IMR-90 (cell line): ENCODE measurements around the gene ZBTB26. TPM values are rescaled to one million over a fixed set of nuclear protein-coding genes. Genes with fewer than 3 reads are reported as not detected.

Source experiments
- ATAC-seq: fragments of 200-7000 bp; cut with Tn5 transposase; 2 replicates; pipeline ENCODE4 v1.9.1; 2020; ENCODE audit warnings: low read depth, mild to moderate bottlenecking, moderate library complexity
- BruUV-seq: library from RNA; stranded (reverse); fragments of 400-500 nt; replicated peaks from 2 replicates; lab custom pipeline; 2021; lab: Mats Ljungman, UMichigan
- CTCF ChIA-PET: fragments of 300-600 bp; formaldehyde crosslinking; extraction: SDS; loops from one replicate; lab custom pipeline; 2021; ENCODE audit warnings: antibody characterized with exemption; lab: Yijun Ruan, JAX
- POLR2A ChIA-PET: fragments of 300-600 bp; sonication (Branson Sonifier 250); formaldehyde crosslinking; loops from one replicate; lab custom pipeline; 2022; ENCODE audit warnings: antibody characterized with exemption; ENCODE audit not compliant: unreplicated experiment; lab: Charles Lee
- DNase-seq: peaks from one replicate; pipeline ENCODE4 v3.0.0; 2013
- H2AFZ ChIP-seq: replicated peaks from 2 replicates; pipeline ENCODE3; 2013; ENCODE audit warnings: low read length, mild to moderate bottlenecking; ENCODE audit not compliant: poor library complexity
- H2AK5ac ChIP-seq: 2 replicates; pipeline ENCODE4 v1.6.1; 2013; ENCODE audit warnings: low read depth, low read length, inconsistent platforms
- H2AK9ac ChIP-seq: replicated peaks from 2 replicates; pipeline ENCODE3; 2013; ENCODE audit warnings: mild to moderate bottlenecking, low read depth, low read length, moderate library complexity; ENCODE audit not compliant: poor library complexity
- H2BK120ac ChIP-seq: 2 replicates; pipeline ENCODE4 v1.6.1; 2013; ENCODE audit warnings: low read depth, low read length, inconsistent platforms
- H2BK15ac ChIP-seq: 3 replicates; pipeline ENCODE4 v1.6.1; 2013; ENCODE audit warnings: low read depth, low read length, inconsistent platforms
- H2BK20ac ChIP-seq: 2 replicates; pipeline ENCODE4 v1.6.1; 2013; ENCODE audit warnings: low read depth, mild to moderate bottlenecking, inconsistent platforms, low read length, moderate library complexity
- H2BK5ac ChIP-seq: 2 replicates; pipeline ENCODE4 v1.6.1; 2013; ENCODE audit warnings: mild to moderate bottlenecking, low read depth, low read length, inconsistent platforms; ENCODE audit not compliant: poor library complexity, severe bottlenecking
- H3K14ac ChIP-seq: replicated peaks from 2 replicates; pipeline ENCODE4 v1.6.1; 2013; ENCODE audit warnings: low read depth, low read length, inconsistent platforms
- H3K18ac ChIP-seq: 2 replicates; pipeline ENCODE4 v1.6.1; 2013; ENCODE audit warnings: low read depth, low read length, control low read depth
- H3K23ac ChIP-seq: 2 replicates; pipeline ENCODE4 v1.6.1; 2013; ENCODE audit warnings: low read depth, low read length, inconsistent platforms
- H3K27ac ChIP-seq: 2 replicates; pipeline ENCODE4 v1.5.1; 2013; ENCODE audit warnings: mild to moderate bottlenecking, control low read depth, low read length; ENCODE audit not compliant: insufficient read depth
- H3K27me3 ChIP-seq: 2 replicates; pipeline ENCODE4 v1.6.1; 2013; ENCODE audit warnings: low read length; ENCODE audit not compliant: control insufficient read depth, insufficient read depth
- H3K36me3 ChIP-seq: 2 replicates; pipeline ENCODE4 v1.6.1; 2013; ENCODE audit warnings: low read length, mixed read lengths; ENCODE audit not compliant: control insufficient read depth, insufficient read depth
- H3K4ac ChIP-seq: 2 replicates; pipeline ENCODE4 v1.6.1; 2013; ENCODE audit warnings: low read depth, low read length, inconsistent platforms
- H3K4me1 ChIP-seq: 2 replicates; pipeline ENCODE4 v1.6.1; 2013; ENCODE audit warnings: low read length, mixed read lengths; ENCODE audit not compliant: control insufficient read depth, insufficient read depth
- H3K4me2 ChIP-seq: 2 replicates; pipeline ENCODE4 v1.6.1; 2013; ENCODE audit warnings: low read depth, mild to moderate bottlenecking, control low read depth, low read length, moderate library complexity
- H3K4me3 ChIP-seq: 2 replicates; pipeline ENCODE4 v1.5.1; 2013; ENCODE audit warnings: low read depth, mild to moderate bottlenecking, control low read depth, low read length, moderate library complexity; ENCODE audit not compliant: insufficient read depth
- H3K56ac ChIP-seq: 2 replicates; pipeline ENCODE4 v1.6.1; 2013; ENCODE audit warnings: low read length, inconsistent platforms; ENCODE audit not compliant: insufficient read depth; ENCODE audit errors: extremely low read depth
- H3K79me1 ChIP-seq, 2 experiments: 2 replicates each; pipeline ENCODE4 v1.6.1; 2013; ENCODE audit warnings: low read length in 2 of 2, inconsistent platforms in 1 of 2, low read depth in 1 of 2
- H3K9ac ChIP-seq: 2 replicates; pipeline ENCODE4 v1.6.1; 2013; ENCODE audit warnings: low read depth, low read length, control low read depth
- H3K9me1 ChIP-seq: 2 replicates; pipeline ENCODE4 v1.6.1; 2013; ENCODE audit warnings: low read length, inconsistent platforms; ENCODE audit not compliant: insufficient read depth
- H3K9me3 ChIP-seq: 2 replicates; pipeline ENCODE4 v1.6.1; 2013; ENCODE audit warnings: low read length; ENCODE audit not compliant: control insufficient read depth, insufficient read depth
- H4K20me1 ChIP-seq: 2 replicates; pipeline ENCODE4 v1.6.1; 2013; ENCODE audit warnings: low read length, inconsistent platforms; ENCODE audit not compliant: insufficient read depth
- H4K5ac ChIP-seq: 2 replicates; pipeline ENCODE4 v1.6.1; 2013; ENCODE audit warnings: mild to moderate bottlenecking, low read depth, low read length, control low read depth
- H4K8ac ChIP-seq, 2 experiments: 2 replicates each; pipeline ENCODE4 v1.6.1; 2013; ENCODE audit warnings: low read depth in 2 of 2, low read length in 2 of 2, control low read depth in 1 of 2, inconsistent platforms in 1 of 2
- H4K91ac ChIP-seq: 2 replicates; pipeline ENCODE4 v1.6.1; 2013; ENCODE audit warnings: low read depth, low read length, inconsistent platforms; ENCODE audit not compliant: insufficient read depth
- BHLHE40 ChIP-seq: fragments of 150-350 bp; IDR thresholded peaks from 2 replicates; pipeline ENCODE4 v1.6.1; 2016; ENCODE audit warnings: mild to moderate bottlenecking, low read depth, low read length
- CEBPB ChIP-seq: IDR thresholded peaks from 2 replicates; pipeline ENCODE4 v1.6.1; 2012; ENCODE audit warnings: low read depth, low read length, improper control_type of control experiment
- CHD1 ChIP-seq: IDR thresholded peaks from 2 replicates; pipeline ENCODE4 v1.6.1; 2012; ENCODE audit warnings: low read depth, low read length, improper control_type of control experiment
- FOS ChIP-seq: fragments of 150-350 bp; IDR thresholded peaks from 2 replicates; pipeline ENCODE4 v1.6.1; 2016; ENCODE audit warnings: low read depth, low read length
- MAFK ChIP-seq: IDR thresholded peaks from 2 replicates; pipeline ENCODE4 v1.6.1; 2012; ENCODE audit warnings: low read depth, low read length, improper control_type of control experiment
- MAZ ChIP-seq: IDR thresholded peaks from 2 replicates; pipeline ENCODE4 v1.6.1; 2012; ENCODE audit warnings: low read depth, mild to moderate bottlenecking, low read length, improper control_type of control experiment, moderate library complexity, borderline replicate concordance
- MXI1 ChIP-seq: IDR thresholded peaks from 2 replicates; pipeline ENCODE4 v1.6.1; 2012; ENCODE audit warnings: low read depth, mild to moderate bottlenecking, low read length, moderate library complexity, borderline replicate concordance
- NFE2L2 ChIP-seq: fragments of 150-350 bp; IDR thresholded peaks from 2 replicates; pipeline ENCODE4 v1.6.1; 2016; ENCODE audit warnings: low read depth, mild to moderate bottlenecking, low read length
- POLR2A ChIP-seq: IDR thresholded peaks from 2 replicates; pipeline ENCODE4 v1.6.1; 2012; ENCODE audit warnings: mild to moderate bottlenecking, low read depth, low read length
- RAD21 ChIP-seq: IDR thresholded peaks from 2 replicates; pipeline ENCODE4 v1.6.1; 2012; ENCODE audit warnings: low read length, improper control_type of control experiment
- RCOR1 ChIP-seq: IDR thresholded peaks from 2 replicates; pipeline ENCODE4 v1.6.1; 2012; ENCODE audit warnings: mild to moderate bottlenecking, low read length, improper control_type of control experiment; ENCODE audit not compliant: insufficient replicate concordance
- RFX5 ChIP-seq: IDR thresholded peaks from 2 replicates; pipeline ENCODE4 v1.8.0; 2012; ENCODE audit warnings: low read depth, mild to moderate bottlenecking, low read length, moderate library complexity
- SMC3 ChIP-seq: fragments of 150-350 bp; IDR thresholded peaks from 2 replicates; pipeline ENCODE4 v1.6.1; 2016; ENCODE audit warnings: low read depth, mild to moderate bottlenecking, antibody characterized with exemption, low read length, moderate library complexity
- WGBS, 2 experiments: methylation state at CpG; one replicate each; pipeline versions ENCODE4 v1.1.5 to v1.1.7; 2013; ENCODE audit warnings: missing lambda C conversion rate in 2 of 2; ENCODE audit not compliant: insufficient read length in 1 of 2; ENCODE audit errors: extremely low coverage in 2 of 2; 5-methylcytosine and 5-hydroxymethylcytosine counted together
- dilution Hi-C: fragments of 300-500 bp; cut with HindIII; formaldehyde crosslinking; loops from one replicate; pipeline ENCODE4 v1.14.3; 2018; ENCODE audit warnings: low sequenced_read_pairs; ENCODE audit not compliant: unreplicated experiment
- in situ Hi-C: fragments of 300-500 bp; cut with MboI; formaldehyde crosslinking; loops from 3 replicates; pipeline ENCODE4 v1.14.3; 2019; ENCODE audit warnings: low sequenced_read_pairs, inconsistent platforms, mixed read lengths
- intact Hi-C: fragments of 100-400 bp; cut with micrococcal nuclease; formaldehyde crosslinking; loops from 2 replicates; pipeline ENCODE4 v1.10.0; 2022
- polyA plus RNA-seq, 3 experiments: library from polyadenylated mRNA; depleted of rRNA; stranded (reverse); fragments of >200 nt; gene quantifications; 2 replicates each; pipeline ENCODE4 v1.2.3, GENCODE V29; 2012; ENCODE audit warnings: low replicate concordance in 1 of 3
- total RNA-seq: library from RNA; depleted of rRNA; stranded (reverse); fragments of >200 nt; gene quantifications from 2 replicates; pipeline ENCODE4 v1.2.3, GENCODE V29; 2012
- TF ChIP-seq, protein P1 (sequence below): fragments of 150-350 bp; IDR thresholded peaks from 2 replicates; pipeline ENCODE4 v1.6.1; 2017; ENCODE audit warnings: mild to moderate bottlenecking, antibody characterized with exemption, low read length, low read depth
- TF ChIP-seq, protein P2 (sequence below): fragments of 150-350 bp; IDR thresholded peaks from 2 replicates; pipeline ENCODE4 v1.6.1; 2016; ENCODE audit warnings: low read depth, mild to moderate bottlenecking, low read length, moderate library complexity, borderline replicate concordance
- TF ChIP-seq, protein P3 (sequence below): conservative IDR thresholded peaks from 2 replicates; pipeline ENCODE4 v1.5.1; 2012; ENCODE audit warnings: mild to moderate bottlenecking, low read depth, low read length, improper control_type of control experiment

The ZBTB26 gene
- total and polyA plus RNA-seq, 2 of the 4 experiments (the other 2 are of a cell fraction): 3.1 to 6.1 TPM

DNA sequence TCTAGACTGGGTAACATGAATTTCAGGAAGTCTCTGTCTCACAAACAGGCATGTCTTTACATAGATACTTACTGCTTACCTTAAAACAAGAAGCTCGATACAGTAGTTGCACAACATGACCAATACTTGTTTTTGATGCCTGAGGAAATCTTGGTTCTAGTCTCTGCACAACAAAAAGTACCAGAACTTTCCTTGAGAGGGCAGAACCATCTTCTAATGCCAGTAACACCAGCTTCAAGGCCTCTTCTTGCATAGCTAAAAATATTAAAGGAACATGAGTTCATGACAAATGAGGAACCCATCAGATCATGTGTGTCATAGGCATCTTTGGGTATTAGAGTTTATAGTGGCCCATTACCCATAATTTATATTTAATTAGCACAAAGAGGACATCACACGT is 48.2 kb downstream of the ZBTB26 start:
- CTCF ChIA-PET: interaction anchor here (1.0 kb wide), 1 partner anchor 21 kb away, joined by 3 read pairs; no protein-coding TSS in a partner anchor
- H2BK120ac ChIP-seq: no peak overlapping the region
- no peak overlapping the region for H3K14ac ChIP-seq
- in situ Hi-C loops: no loop called here
- DNase-seq (no peak), ATAC-seq (no peak)
- no peak overlapping the region for H2BK20ac ChIP-seq
- no peak overlapping the region for H2AFZ ChIP-seq
- WGBS, 2 experiments: no CpG with 5 or more reads among the region's 2 CpGs
- H2BK5ac ChIP-seq: no peak overlapping the region
- H3K4me1 ChIP-seq: no peaks in the 10 kb centered on the region
- no peak overlapping the region for H3K4me2 ChIP-seq
- no peak overlapping the region for H3K56ac ChIP-seq
- no peak overlapping the region for H3K4ac ChIP-seq
- no peak overlapping the region for H3K9ac ChIP-seq
- no peak overlapping the region for H3K18ac ChIP-seq
- intact Hi-C loops: loop anchor here (2.0 kb wide), 1 partner anchor 16 kb away; no protein-coding TSS in a partner anchor
- peaks cover 9 to 14% of the 10 kb centered on the region in 2 experiments; a peak in 3 of 4 replicates for H3K79me1 ChIP-seq
- H3K9me1 ChIP-seq: no peaks in the 10 kb centered on the region
- no peaks in the 10 kb centered on the region for H3K9me3 ChIP-seq
- no peak overlapping the region for H2AK9ac ChIP-seq
- H3K27me3 ChIP-seq: no peaks in the 10 kb centered on the region
- no peak overlapping the region for H4K91ac ChIP-seq
- BruUV-seq: no TSS peak
- no peak for TF ChIP-seq BHLHE40
- TF ChIP-seq CEBPB: no peak
- TF ChIP-seq, protein P1, sequence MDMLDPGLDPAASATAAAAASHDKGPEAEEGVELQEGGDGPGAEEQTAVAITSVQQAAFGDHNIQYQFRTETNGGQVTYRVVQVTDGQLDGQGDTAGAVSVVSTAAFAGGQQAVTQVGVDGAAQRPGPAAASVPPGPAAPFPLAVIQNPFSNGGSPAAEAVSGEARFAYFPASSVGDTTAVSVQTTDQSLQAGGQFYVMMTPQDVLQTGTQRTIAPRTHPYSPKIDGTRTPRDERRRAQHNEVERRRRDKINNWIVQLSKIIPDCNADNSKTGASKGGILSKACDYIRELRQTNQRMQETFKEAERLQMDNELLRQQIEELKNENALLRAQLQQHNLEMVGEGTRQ: no peak
- no peak for TF ChIP-seq RCOR1
- no peak for TF ChIP-seq CHD1
- no peak for TF ChIP-seq MAFK
- TF ChIP-seq POLR2A: no peak
- TF ChIP-seq NFE2L2: no peak
- TF ChIP-seq MXI1: no peak
- TF ChIP-seq, protein P2, sequence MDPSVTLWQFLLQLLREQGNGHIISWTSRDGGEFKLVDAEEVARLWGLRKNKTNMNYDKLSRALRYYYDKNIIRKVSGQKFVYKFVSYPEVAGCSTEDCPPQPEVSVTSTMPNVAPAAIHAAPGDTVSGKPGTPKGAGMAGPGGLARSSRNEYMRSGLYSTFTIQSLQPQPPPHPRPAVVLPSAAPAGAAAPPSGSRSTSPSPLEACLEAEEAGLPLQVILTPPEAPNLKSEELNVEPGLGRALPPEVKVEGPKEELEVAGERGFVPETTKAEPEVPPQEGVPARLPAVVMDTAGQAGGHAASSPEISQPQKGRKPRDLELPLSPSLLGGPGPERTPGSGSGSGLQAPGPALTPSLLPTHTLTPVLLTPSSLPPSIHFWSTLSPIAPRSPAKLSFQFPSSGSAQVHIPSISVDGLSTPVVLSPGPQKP: no peak
- no peak for TF ChIP-seq MAZ
- TF ChIP-seq RFX5: no peak
- TF ChIP-seq FOS: no peak
- TF ChIP-seq SMC3: no peak
- no peak for TF ChIP-seq RAD21
- TF ChIP-seq, protein P3, sequence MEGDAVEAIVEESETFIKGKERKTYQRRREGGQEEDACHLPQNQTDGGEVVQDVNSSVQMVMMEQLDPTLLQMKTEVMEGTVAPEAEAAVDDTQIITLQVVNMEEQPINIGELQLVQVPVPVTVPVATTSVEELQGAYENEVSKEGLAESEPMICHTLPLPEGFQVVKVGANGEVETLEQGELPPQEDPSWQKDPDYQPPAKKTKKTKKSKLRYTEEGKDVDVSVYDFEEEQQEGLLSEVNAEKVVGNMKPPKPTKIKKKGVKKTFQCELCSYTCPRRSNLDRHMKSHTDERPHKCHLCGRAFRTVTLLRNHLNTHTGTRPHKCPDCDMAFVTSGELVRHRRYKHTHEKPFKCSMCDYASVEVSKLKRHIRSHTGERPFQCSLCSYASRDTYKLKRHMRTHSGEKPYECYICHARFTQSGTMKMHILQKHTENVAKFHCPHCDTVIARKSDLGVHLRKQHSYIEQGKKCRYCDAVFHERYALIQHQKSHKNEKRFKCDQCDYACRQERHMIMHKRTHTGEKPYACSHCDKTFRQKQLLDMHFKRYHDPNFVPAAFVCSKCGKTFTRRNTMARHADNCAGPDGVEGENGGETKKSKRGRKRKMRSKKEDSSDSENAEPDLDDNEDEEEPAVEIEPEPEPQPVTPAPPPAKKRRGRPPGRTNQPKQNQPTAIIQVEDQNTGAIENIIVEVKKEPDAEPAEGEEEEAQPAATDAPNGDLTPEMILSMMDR: no peak
- dilution Hi-C loops: loop anchor here (25.0 kb wide), 1 partner anchor 104 kb away; no protein-coding TSS in a partner anchor
- no peaks in the 10 kb centered on the region; the same call in 1 of the 2 replicates for H4K20me1 ChIP-seq
- no peak overlapping the region for H3K4me3 ChIP-seq
- no peak overlapping the region for H2BK15ac ChIP-seq
- peaks cover 49% of the 10 kb centered on the region for H3K36me3 ChIP-seq
- no peak overlapping the region for H4K5ac ChIP-seq
- POLR2A ChIA-PET: no interaction called here
- no peak overlapping the region for H3K23ac ChIP-seq
- H3K27ac ChIP-seq: no peak overlapping the region
- no peak overlapping the region for H2AK5ac ChIP-seq
- no peak overlapping the region; a peak in 1 of 4 replicates for H4K8ac ChIP-seq
